Body of pancreas (tissue), 4 donors: ENCODE results near the gene ZGPAT. TPM values are rescaled to one million over a fixed set of nuclear protein-coding genes. Genes with fewer than 3 reads are reported as not detected.

Experiments used
- ATAC-seq: fragments of 150-250 bp; one replicate; pipeline ENCODE4 v1.9.1; 2016
- DNase-seq, 4 donors: peaks; one replicate each; pipeline ENCODE4 v3.0.0-alpha.2; 2019
- H3K27ac ChIP-seq, 4 donors: fragments of 200-600 bp; sonication (generic); 1 replicate in 3 of 4; 2 replicates in 1 of 4; pipeline versions ENCODE4 v1.5.1 to v1.6.1; 2016 to 2019; ENCODE audit warnings: mild to moderate bottlenecking in 1 of 4, mixed read lengths in 1 of 4, moderate library complexity in 1 of 4
- H3K27me3 ChIP-seq, 2 donors: fragments of 200-600 bp; sonication (generic); one replicate each; pipeline ENCODE4 v1.6.0; 2016; ENCODE audit warnings: mild to moderate bottlenecking in 1 of 2
- H3K36me3 ChIP-seq, 2 donors: fragments of 200-600 bp; sonication (generic); replicated peaks in 1 of 2; 2 replicates each; pipeline ENCODE4 v1.5.1; 2016; ENCODE audit warnings: low read depth in 2 of 2; ENCODE audit not compliant: insufficient read depth in 1 of 2
- H3K4me1 ChIP-seq: fragments of 200-600 bp; sonication (generic); one replicate; pipeline ENCODE4 v1.6.0; 2016
- H3K4me3 ChIP-seq, 2 donors: fragments of 200-600 bp; sonication (generic); 1 replicate in 1 of 2; 2 replicates in 1 of 2; pipeline ENCODE4 v1.5.1; 2016 to 2019
- H3K9me3 ChIP-seq, 3 donors: fragments of 200-600 bp; sonication (generic); 1 replicate in 2 of 3; 2 replicates in 1 of 3; pipeline ENCODE4 v1.5.1; 2016
- POLR2A ChIP-seq, 3 donors: fragments of 450-650 bp; IDR thresholded peaks; one replicate each; pipeline ENCODE4 v1.6.1; 2016; ENCODE audit warnings: antibody characterized with exemption in 3 of 3, mild to moderate bottlenecking in 2 of 3
- WGBS, 2 donors: methylation state at CpG; one replicate each; pipeline ENCODE4 v1.1.5; 2017; 5-methylcytosine and 5-hydroxymethylcytosine counted together
- intact Hi-C: fragments of 100-400 bp; cut with DNase I; formaldehyde crosslinking; loops from one replicate; pipeline ENCODE4 v1.15.1; 2023
- total RNA-seq, 2 donors: library from RNA; depleted of rRNA; stranded (reverse); fragments of >200 nt; gene quantifications; one replicate each; pipeline ENCODE4 v1.1.0, GENCODE V29; 2016
- TF ChIP-seq, protein P1 (sequence below), 7 experiments: fragments of 450-650 bp in 4 of 7; fragments of 200-600 bp in 3 of 7; sonication (generic) in 3 of 7; IDR thresholded peaks; one replicate each; pipeline ENCODE4 v1.5.1; 2016 to 2019; ENCODE audit warnings: antibody characterized with exemption in 7 of 7

The ZGPAT gene
- total RNA-seq, 2 donors from 2014 or later: 16.6 to 53.1 TPM

DNA sequence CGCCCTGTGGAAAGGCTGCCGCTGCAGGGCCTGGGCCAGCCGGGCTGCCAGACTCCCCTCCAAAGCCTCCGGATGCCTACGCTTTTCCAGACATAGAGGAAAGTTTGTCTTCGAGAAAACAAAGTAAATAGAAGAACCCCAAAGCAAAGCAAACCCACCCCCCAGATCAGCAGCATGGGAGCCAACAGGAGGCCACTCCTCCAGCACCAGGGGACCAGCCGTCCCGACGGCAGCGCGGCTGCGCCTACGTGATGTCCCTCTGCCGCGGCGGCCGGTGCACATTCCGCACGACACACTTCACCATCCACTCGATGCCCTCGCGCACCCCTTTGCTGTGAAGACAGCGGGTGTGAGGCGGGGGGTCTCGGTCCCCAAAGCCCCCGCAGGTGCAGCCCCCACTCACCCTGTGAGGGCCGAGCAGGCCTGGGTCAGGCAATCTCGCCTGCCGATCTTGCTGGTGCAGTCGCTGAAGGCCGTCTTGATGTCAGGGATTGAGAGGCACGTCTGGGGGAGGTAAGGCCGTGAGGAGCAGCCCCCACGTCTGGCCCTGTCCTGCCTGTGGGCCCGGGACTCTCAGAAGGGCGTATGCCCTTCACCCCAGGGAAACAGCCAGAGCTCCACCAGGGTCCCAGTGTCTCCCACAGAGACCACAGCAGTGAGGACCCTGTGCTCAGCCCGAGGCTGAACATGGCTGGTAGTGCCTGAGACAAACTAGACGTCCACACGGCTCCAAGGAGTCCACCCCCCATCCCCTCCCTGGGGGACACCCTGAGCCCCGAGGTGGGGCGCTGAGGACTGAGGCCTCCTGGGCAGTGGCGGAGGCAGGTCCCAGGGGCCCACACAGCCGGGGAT, 7.4 kb upstream of the ZGPAT start:
- Histone ChIP-seq H3K4me1 (peaks cover 37% of the 10 kb centered on the region), H3K4me3 (no peak overlapping the region), H3K36me3 (peaks cover 0 to 3% of the 10 kb centered on the region in 2 donors), H3K9me3 (no peaks in the 10 kb centered on the region), H3K27me3 (no peaks in the 10 kb centered on the region), H3K27ac (no peak overlapping the region)
- TF ChIP-seq POLR2A (IDR thresholded peaks at IDR 0.05): no peak
- TF ChIP-seq, protein P1, sequence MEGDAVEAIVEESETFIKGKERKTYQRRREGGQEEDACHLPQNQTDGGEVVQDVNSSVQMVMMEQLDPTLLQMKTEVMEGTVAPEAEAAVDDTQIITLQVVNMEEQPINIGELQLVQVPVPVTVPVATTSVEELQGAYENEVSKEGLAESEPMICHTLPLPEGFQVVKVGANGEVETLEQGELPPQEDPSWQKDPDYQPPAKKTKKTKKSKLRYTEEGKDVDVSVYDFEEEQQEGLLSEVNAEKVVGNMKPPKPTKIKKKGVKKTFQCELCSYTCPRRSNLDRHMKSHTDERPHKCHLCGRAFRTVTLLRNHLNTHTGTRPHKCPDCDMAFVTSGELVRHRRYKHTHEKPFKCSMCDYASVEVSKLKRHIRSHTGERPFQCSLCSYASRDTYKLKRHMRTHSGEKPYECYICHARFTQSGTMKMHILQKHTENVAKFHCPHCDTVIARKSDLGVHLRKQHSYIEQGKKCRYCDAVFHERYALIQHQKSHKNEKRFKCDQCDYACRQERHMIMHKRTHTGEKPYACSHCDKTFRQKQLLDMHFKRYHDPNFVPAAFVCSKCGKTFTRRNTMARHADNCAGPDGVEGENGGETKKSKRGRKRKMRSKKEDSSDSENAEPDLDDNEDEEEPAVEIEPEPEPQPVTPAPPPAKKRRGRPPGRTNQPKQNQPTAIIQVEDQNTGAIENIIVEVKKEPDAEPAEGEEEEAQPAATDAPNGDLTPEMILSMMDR (IDR thresholded peaks at IDR 0.05): no peak
- 84 to 86% methylated on average over 6 to 43 of the region's 43 CpGs for WGBS, 2 donors
- DNase-seq: no peak
- no peak for ATAC-seq
- intact Hi-C loops: loop anchor here (5.0 kb wide), 1 partner anchor 37 kb away; the partner anchor contains the start of genes LIME1 and SLC2A4RG

DNA sequence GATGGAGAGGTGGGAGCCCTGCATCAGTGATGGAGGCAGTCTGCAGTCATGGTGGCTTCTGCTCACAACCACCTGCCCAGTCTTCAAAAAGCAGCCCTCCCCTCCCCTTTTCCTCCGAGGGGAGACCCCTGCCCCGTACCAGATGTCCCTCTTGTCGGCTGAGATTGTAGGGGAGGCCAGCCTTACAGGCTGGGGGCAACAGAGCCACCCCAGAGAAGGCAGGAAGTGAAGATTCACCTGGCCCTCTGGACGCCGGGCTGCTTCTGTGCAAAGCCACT, 6.8 kb upstream of the ZGPAT start:
- intact Hi-C loops: loop anchor here (5.0 kb wide), 1 partner anchor 36 kb away; the partner anchor contains the start of genes LIME1 and SLC2A4RG
- DNase-seq: no peak
- no peak for ATAC-seq
- Histone ChIP-seq H3K4me1 (peaks cover 37% of the 10 kb centered on the region), H3K9me3 (no peaks in the 10 kb centered on the region), H3K4me3 (no peak overlapping the region), H3K36me3 (peaks cover 0 to 3% of the 10 kb centered on the region in 2 donors), H3K27ac (no peak overlapping the region), H3K27me3 (no peaks in the 10 kb centered on the region)
- TF ChIP-seq, protein P1 (IDR thresholded peaks at IDR 0.05): no peak
- no peak for TF ChIP-seq POLR2A (IDR thresholded peaks at IDR 0.05)
- WGBS, 2 donors: 49% methylated on average over 5 of the region's 5 CpGs; no CpG with 5 or more reads in 1 of the 2 donors

DNA sequence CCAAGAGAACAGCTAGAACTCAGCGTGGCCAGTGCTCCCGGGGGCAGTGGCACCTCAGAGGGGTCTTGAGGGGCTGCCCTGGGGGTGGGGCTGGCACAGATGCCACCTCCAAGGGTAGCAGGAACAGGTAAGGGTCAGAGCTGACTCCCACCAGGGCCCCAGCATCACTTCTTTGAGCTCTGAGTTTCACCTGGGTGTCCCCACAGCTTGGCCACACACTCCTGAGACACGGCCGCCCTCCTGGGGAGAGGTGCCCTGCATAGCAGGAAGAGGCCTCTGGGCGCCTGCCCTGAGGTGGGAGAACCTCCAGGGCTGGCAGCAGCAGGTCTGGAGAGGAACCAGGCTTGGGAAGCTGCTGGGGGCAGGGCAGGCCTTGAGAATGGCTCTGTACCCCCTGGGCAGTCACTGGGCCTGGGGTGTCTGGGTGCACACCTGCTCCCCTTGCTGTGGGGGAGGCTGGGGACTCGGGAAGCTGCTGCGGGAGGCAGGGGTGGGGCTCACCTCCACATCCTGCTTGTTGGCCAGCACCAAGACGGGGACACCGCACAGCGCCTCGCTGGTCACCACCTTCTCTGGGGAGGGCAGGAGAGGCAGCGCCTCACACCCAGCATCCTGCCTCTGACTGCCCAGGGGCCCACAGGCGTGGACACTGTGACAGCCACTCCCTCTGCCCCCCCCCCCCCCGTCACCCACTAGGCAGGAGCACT, 6.4 kb upstream of the ZGPAT start:
- Histone ChIP-seq H3K4me1 (peaks cover 37% of the 10 kb centered on the region), H3K36me3 (peaks cover 0 to 3% of the 10 kb centered on the region in 2 donors), H3K4me3 (no peak overlapping the region), H3K27me3 (no peaks in the 10 kb centered on the region), H3K27ac (no peak overlapping the region), H3K9me3 (no peaks in the 10 kb centered on the region)
- 86 to 100% methylated on average over 2 to 12 of the region's 14 CpGs for WGBS, 2 donors
- peak in 2 of 4 donors; percentile 2 to 13 for DNase-seq
- no peak for ATAC-seq
- no peak for TF ChIP-seq POLR2A (IDR thresholded peaks at IDR 0.05)
- TF ChIP-seq, protein P1 (IDR thresholded peaks at IDR 0.05): no peak
- intact Hi-C loops: loop anchor here (5.0 kb wide), 1 partner anchor 36 kb away; the partner anchor contains the start of genes LIME1 and SLC2A4RG

DNA sequence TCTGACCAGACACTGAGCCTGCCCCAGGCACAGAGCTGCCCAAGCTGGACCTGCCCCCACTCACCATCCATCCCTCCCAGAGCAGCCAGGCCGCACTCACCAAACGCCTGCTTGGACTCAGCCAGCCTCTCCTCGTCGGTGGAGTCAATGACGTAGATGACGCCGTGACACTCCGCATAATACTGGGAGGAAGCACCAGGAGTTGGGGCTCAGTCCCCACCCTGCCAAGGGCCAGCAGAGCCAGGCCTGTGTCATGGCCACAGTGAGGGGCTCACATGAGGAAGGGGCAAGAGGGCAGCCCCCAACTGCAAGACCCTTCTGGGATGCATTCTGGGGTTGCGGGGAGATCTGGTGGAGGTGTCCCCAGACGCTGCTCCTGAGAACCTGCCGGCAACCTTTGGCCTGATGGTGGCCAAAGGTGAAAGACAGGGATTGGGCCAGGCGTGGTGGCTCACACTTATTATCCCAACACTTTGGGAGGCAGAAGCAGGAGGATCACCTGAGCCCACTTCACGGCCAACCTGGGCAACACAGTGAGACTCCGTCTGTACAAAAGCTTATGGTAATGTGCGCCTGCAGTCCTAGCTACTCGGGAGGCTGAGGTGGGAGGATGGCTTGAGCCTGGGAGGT, 5.7 kb upstream of the ZGPAT start:
- Histone ChIP-seq H3K4me3 (no peak overlapping the region), H3K36me3 (peaks cover 0 to 3% of the 10 kb centered on the region in 2 donors)
- no peak for ATAC-seq

More for the DNA sequence above, 5.7 kb upstream of the ZGPAT start:
- no peaks in the 10 kb centered on the region for H3K9me3 ChIP-seq
- TF ChIP-seq POLR2A (IDR thresholded peaks at IDR 0.05): no peak
- TF ChIP-seq, protein P1 (IDR thresholded peaks at IDR 0.05): no peak
- 90 to 91% methylated on average over 11 to 16 of the region's 16 CpGs for WGBS, 2 donors
- no peak overlapping the region for H3K27ac ChIP-seq
- peak in 2 of 4 donors; percentile 1 to 12 for DNase-seq
- no peaks in the 10 kb centered on the region for H3K27me3 ChIP-seq
- peaks cover 36% of the 10 kb centered on the region for H3K4me1 ChIP-seq
- intact Hi-C loops: loop anchor here (5.0 kb wide), 1 partner anchor 35 kb away; the partner anchor contains the start of genes LIME1 and SLC2A4RG
